ENCODE data around the gene AP1AR.

Gene AP1AR

DNA sequence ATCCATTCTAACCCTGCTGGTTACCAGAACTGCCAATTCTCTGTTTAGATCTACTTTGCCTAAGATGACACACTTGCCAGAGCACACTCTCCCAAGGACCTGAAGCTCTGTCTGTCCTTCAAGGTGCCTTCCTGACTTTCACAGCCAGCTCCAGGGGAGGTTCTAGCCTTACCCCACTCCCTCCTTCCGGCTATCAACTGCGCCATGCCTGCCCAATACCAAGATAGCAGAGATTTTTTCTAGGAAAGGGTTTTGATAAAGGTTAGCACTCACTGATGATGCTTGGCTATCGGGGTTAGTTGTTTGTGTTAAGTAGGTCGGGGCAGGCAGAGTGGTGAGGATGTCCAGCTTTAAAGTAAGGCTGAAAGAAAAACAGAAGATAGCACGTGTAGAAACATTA lies 79.9 kb downstream of the AP1AR start:
- 89 to 96% methylated on average over 5 of the region's 5 CpGs for WGBS, 2 experiments
- Histone ChIP-seq H3K4me3 (ENCODE audit: insufficient read depth, low read depth, low read length) (no peak overlapping the region), H3K9me3 (ENCODE audit: control insufficient read depth, low read length) (no peaks in the 10 kb centered on the region), H3K4me1 (ENCODE audit: control insufficient read depth, insufficient read depth, low read length) (no peaks in the 10 kb centered on the region), H3K27ac (ENCODE audit: insufficient read depth, low read depth, low read length, poor library complexity, severe bottlenecking) (no peak overlapping the region), H3K36me3 (ENCODE audit: control insufficient read depth, insufficient read depth, low read length) (no peaks in the 10 kb centered on the region), H3K27me3 (ENCODE audit: control insufficient read depth, insufficient read depth, low read length, poor library complexity, severe bottlenecking) (no peaks in the 10 kb centered on the region)

GRCh38 chr4:112312610-112313239 lies 81.1 kb downstream of the AP1AR start:
- 87 to 89% methylated on average over 5 of the region's 5 CpGs for WGBS, 2 experiments
- Histone ChIP-seq H3K27me3 (ENCODE audit: control insufficient read depth, insufficient read depth, low read length, poor library complexity, severe bottlenecking) (no peaks in the 10 kb centered on the region), H3K36me3 (ENCODE audit: control insufficient read depth, insufficient read depth, low read length) (no peaks in the 10 kb centered on the region)

DNA sequence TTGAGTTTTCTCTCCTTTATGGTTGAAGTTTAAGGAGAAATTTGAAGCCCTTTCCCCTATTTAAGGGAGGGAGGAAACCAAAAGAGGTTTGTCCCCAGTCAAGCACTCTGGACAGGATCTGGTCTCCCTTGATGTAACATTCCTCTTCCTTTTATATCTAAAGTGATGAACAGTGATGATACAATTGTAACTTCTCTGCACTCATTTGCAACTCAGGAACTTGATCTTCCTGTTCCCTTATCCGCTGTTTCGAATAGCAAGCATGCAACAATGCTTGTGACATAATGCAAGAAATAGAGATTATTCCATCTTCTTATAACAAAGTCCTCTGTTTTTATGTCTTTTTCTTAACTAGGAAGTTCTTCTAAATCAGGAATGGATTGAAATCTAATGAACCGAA lies 83.9 kb downstream of the AP1AR start:
- Histone ChIP-seq H3K27ac (ENCODE audit: insufficient read depth, low read depth, low read length, poor library complexity, severe bottlenecking) (no peak overlapping the region), H3K27me3 (ENCODE audit: control insufficient read depth, insufficient read depth, low read length, poor library complexity, severe bottlenecking) (no peaks in the 10 kb centered on the region), H3K36me3 (ENCODE audit: control insufficient read depth, insufficient read depth, low read length) (no peaks in the 10 kb centered on the region), H3K4me3 (ENCODE audit: insufficient read depth, low read depth, low read length) (no peak overlapping the region), H3K4me1 (ENCODE audit: control insufficient read depth, insufficient read depth, low read length) (no peaks in the 10 kb centered on the region), H3K9me3 (ENCODE audit: control insufficient read depth, low read length) (no peaks in the 10 kb centered on the region)
- WGBS, 2 experiments: 94 to 100% methylated on average over 2 of the region's 3 CpGs

More at GRCh38 chr4:112312610-112313239, 81.1 kb downstream of the AP1AR start:
- H3K4me3 ChIP-seq (ENCODE audit: insufficient read depth, low read depth, low read length): no peak overlapping the region
- no peak overlapping the region for H3K27ac ChIP-seq (ENCODE audit: insufficient read depth, low read depth, low read length, poor library complexity, severe bottlenecking)
- H3K9me3 ChIP-seq (ENCODE audit: control insufficient read depth, low read length): no peaks in the 10 kb centered on the region
- H3K4me1 ChIP-seq (ENCODE audit: control insufficient read depth, insufficient read depth, low read length): no peaks in the 10 kb centered on the region

- no peaks in the 10 kb centered on the region for H3K9me3 ChIP-seq (ENCODE audit: control insufficient read depth, low read length)
- no peak overlapping the region for H3K4me3 ChIP-seq (ENCODE audit: insufficient read depth, low read depth, low read length)
- no peaks in the 10 kb centered on the region for H3K36me3 ChIP-seq (ENCODE audit: control insufficient read depth, insufficient read depth, low read length)
- 100% methylated on average over 1 of the region's 2 CpGs; no CpG with 5 or more reads in 1 of the 2 experiments for WGBS, 2 experiments
- no peak overlapping the region for H3K27ac ChIP-seq (ENCODE audit: insufficient read depth, low read depth, low read length, poor library complexity, severe bottlenecking)
- no peaks in the 10 kb centered on the region for H3K4me1 ChIP-seq (ENCODE audit: control insufficient read depth, insufficient read depth, low read length)
- no peaks in the 10 kb centered on the region for H3K27me3 ChIP-seq (ENCODE audit: control insufficient read depth, insufficient read depth, low read length, poor library complexity, severe bottlenecking)
These were observed 84.8 kb downstream of the AP1AR start for GRCh38 chr4:112316360-112316759.

- no peak overlapping the region for H3K27ac ChIP-seq (ENCODE audit: insufficient read depth, low read depth, low read length, poor library complexity, severe bottlenecking)
- H3K4me3 ChIP-seq (ENCODE audit: insufficient read depth, low read depth, low read length): no peak overlapping the region
- no peaks in the 10 kb centered on the region for H3K36me3 ChIP-seq (ENCODE audit: control insufficient read depth, insufficient read depth, low read length)
- WGBS, 2 experiments: 88 to 90% methylated on average over 5 of the region's 5 CpGs
- no peaks in the 10 kb centered on the region for H3K9me3 ChIP-seq (ENCODE audit: control insufficient read depth, low read length)
- no peaks in the 10 kb centered on the region for H3K4me1 ChIP-seq (ENCODE audit: control insufficient read depth, insufficient read depth, low read length)
- H3K27me3 ChIP-seq (ENCODE audit: control insufficient read depth, insufficient read depth, low read length, poor library complexity, severe bottlenecking): no peaks in the 10 kb centered on the region
These were observed 86.9 kb downstream of the AP1AR start for GRCh38 chr4:112318239-112319142.

Measured in ectodermal cell (in vitro differentiated cells).